Measurements from ENCODE around the gene AGO1.

The AGO1 gene

GRCh38 chr1:35925741-35926140, 42.7 kb downstream of the AGO1 start:
- Histone ChIP-seq H3K4me1 (ENCODE audit: control insufficient read depth, low read length) (peaks cover 40% of the 10 kb centered on the region), H3F3A (ENCODE audit: control insufficient read depth, insufficient read depth) (peaks cover 11% of the 10 kb centered on the region), H3K27ac (ENCODE audit: low read depth, low read length) (no peak overlapping the region), H3K36me3 (ENCODE audit: control insufficient read depth, low read length) (peaks cover 5% of the 10 kb centered on the region; the same call in 1 of the 2 replicates), H3K9me2 (replicated peaks; ENCODE audit: control insufficient read depth, low read length) (no peaks in the 10 kb centered on the region), H4K20me1 (ENCODE audit: control insufficient read depth, insufficient read depth, low read depth, low read length) (no peaks in the 10 kb centered on the region), H3K79me2 (ENCODE audit: control insufficient read depth, low read length) (no peaks in the 10 kb centered on the region), H3K9me3 (ENCODE audit: control insufficient read depth, insufficient read depth, low read length) (no peaks in the 10 kb centered on the region), H3K27me3 (ENCODE audit: control insufficient read depth, low read length) (no peaks in the 10 kb centered on the region), H3K4me3 (ENCODE audit: low read length) (no peak overlapping the region), H3K4me2 (ENCODE audit: low read length) (no peak overlapping the region)
- TF ChIP-seq CTCF (IDR thresholded peaks at IDR 0.05; ENCODE audit: low read depth, low read length, poor library complexity, severe bottlenecking) (no peak), EZH2phosphoT487 (IDR thresholded peaks at IDR 0.05; ENCODE audit: borderline replicate concordance, low read length) (no peak)

DNA sequence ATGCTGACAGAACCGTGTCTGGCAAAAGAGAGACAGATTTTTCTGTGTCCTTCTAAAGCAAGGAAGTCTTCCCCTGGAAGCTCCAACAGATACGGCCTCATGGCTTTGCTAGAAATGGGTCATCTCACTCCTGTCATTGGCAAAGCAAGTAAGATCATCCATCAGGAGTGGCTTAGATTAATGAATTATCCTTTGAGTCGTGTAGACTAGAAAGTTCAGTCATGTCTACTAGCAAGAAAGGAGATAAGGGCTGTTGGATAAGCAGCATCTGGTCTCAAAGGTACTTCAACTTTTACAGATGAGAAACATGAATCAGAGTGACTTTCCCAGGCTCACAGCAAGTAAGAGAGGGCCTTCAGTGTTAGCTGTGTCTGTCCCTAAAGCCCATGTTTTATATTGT, 44.5 kb downstream of the AGO1 start:
- Histone ChIP-seq H4K20me1 (ENCODE audit: control insufficient read depth, insufficient read depth, low read depth, low read length) (no peaks in the 10 kb centered on the region), H3K27me3 (ENCODE audit: control insufficient read depth, low read length) (no peaks in the 10 kb centered on the region), H3K27ac (ENCODE audit: low read depth, low read length) (no peak overlapping the region), H3K79me2 (ENCODE audit: control insufficient read depth, low read length) (peaks cover 12% of the 10 kb centered on the region), H3K36me3 (ENCODE audit: control insufficient read depth, low read length) (no peaks in the 10 kb centered on the region), H3F3A (ENCODE audit: control insufficient read depth, insufficient read depth) (peaks cover 11% of the 10 kb centered on the region), H3K4me1 (ENCODE audit: control insufficient read depth, low read length) (peaks cover 35% of the 10 kb centered on the region), H3K9me3 (ENCODE audit: control insufficient read depth, insufficient read depth, low read length) (no peaks in the 10 kb centered on the region), H3K4me2 (ENCODE audit: low read length) (no peak overlapping the region), H3K9me2 (replicated peaks; ENCODE audit: control insufficient read depth, low read length) (no peaks in the 10 kb centered on the region), H3K4me3 (ENCODE audit: low read length) (no peak overlapping the region)
- TF ChIP-seq CTCF (IDR thresholded peaks at IDR 0.05; ENCODE audit: low read depth, low read length, poor library complexity, severe bottlenecking) (no peak), EZH2phosphoT487 (IDR thresholded peaks at IDR 0.05; ENCODE audit: borderline replicate concordance, low read length) (no peak)

DNA sequence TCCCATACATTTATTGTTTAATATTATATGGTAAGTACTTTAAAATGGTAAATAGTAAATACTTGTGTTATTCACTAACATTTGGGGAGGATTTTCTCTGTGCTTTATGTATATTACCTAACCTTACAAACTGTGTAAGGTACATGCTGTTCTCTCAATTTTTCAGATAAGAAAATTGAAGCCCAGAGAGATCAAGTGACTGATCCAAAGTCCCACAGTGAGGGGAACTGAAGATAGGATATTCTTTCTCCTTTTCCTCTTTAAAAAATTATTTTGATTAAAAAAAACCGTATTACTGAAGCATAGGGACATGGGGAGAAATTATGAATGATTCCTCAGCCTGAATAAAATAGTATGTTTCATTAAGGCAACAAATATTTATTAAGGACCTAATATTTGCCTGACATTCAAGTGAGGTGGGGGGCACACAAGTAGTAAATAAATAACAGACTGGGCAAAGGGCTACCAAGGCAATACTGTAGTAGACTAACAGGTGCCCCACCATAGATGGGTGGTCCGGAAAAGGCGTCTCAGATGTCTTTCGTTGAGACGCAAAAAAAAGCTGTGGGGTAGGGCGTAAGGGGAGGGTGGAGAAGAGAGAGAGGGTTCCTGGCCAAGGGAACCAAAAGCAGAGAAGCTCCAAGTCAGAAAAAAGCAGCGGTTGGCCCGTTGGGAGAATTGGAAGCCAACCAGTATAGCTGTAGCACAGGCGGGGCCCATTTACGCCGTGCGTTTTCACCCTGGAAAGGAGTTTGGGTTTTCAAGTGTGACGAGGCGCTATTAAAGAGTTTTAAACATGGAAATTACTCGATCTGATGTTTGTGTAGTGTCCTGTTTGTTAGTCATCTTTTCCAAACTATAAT, 47.0 kb downstream of the AGO1 start:
- no peaks in the 10 kb centered on the region for H4K20me1 ChIP-seq (ENCODE audit: control insufficient read depth, insufficient read depth, low read depth, low read length)
- no peaks in the 10 kb centered on the region for H3K9me2 ChIP-seq (replicated peaks; ENCODE audit: control insufficient read depth, low read length)
- H3K27me3 ChIP-seq (ENCODE audit: control insufficient read depth, low read length), result no peaks in the 10 kb centered on the region
- H3K4me3 ChIP-seq (ENCODE audit: low read length), result peak overlapping the region; percentile 80
- H3K27ac ChIP-seq (ENCODE audit: low read depth, low read length), result peak overlapping the region; percentile 74
- peak overlapping the region; percentile 86 for H3K4me2 ChIP-seq (ENCODE audit: low read length)
- H3K9me3 ChIP-seq (ENCODE audit: control insufficient read depth, insufficient read depth, low read length), result no peaks in the 10 kb centered on the region
- H3K36me3 ChIP-seq (ENCODE audit: control insufficient read depth, low read length), result 0 out of 2 replicates have a peak, but pooled peaks cover 3% of the 10 kb centered on the region
- TF ChIP-seq CTCF (IDR thresholded peaks at IDR 0.05; ENCODE audit: low read depth, low read length, poor library complexity, severe bottlenecking) (no peak), EZH2phosphoT487 (IDR thresholded peaks at IDR 0.05; ENCODE audit: borderline replicate concordance, low read length) (no peak)
- peaks cover 37% of the 10 kb centered on the region for H3K79me2 ChIP-seq (ENCODE audit: control insufficient read depth, low read length)
- peaks cover 11% of the 10 kb centered on the region for H3F3A ChIP-seq (ENCODE audit: control insufficient read depth, insufficient read depth)
- peaks cover 43% of the 10 kb centered on the region for H3K4me1 ChIP-seq (ENCODE audit: control insufficient read depth, low read length)
